Endothelial cell of umbilical vein (primary cell): ENCODE measurements around the gene SRP19. TPM values are rescaled to one million over a fixed set of nuclear protein-coding genes. Genes with fewer than 3 reads are reported as not detected.

Experiments used
- BruUV-seq: library from RNA; stranded (reverse); fragments of 400-500 nt; replicated peaks from 2 replicates; lab custom pipeline; 2021; lab: Mats Ljungman, UMichigan
- CTCF ChIA-PET: fragments of 300-600, 350-600 bp; sonication (Branson Sonifier 250); formaldehyde crosslinking; loops from one replicate; lab custom pipeline; 2021; ENCODE audit warnings: antibody characterized with exemption, inconsistent platforms; lab: Charles Lee
- POLR2A ChIA-PET: fragments of 300-600, 350-600 bp; sonication (Branson Sonifier 250); formaldehyde crosslinking; loops from one replicate; lab custom pipeline; 2021; ENCODE audit warnings: antibody characterized with exemption, inconsistent platforms; lab: Charles Lee
- DNase-seq: peaks from one replicate; pipeline ENCODE4 v3.0.0-alpha.2; 2011; ENCODE audit warnings: low read depth, low spot score
- FAIRE-seq: peaks from 2 replicates; lab custom pipeline; 2011; peaks lifted over from hg19 to GRCh38; lab: Jason Lieb, UNC
- H2AFZ ChIP-seq: 2 replicates; pipeline ENCODE4 v1.6.0; 2012; ENCODE audit warnings: low read depth, low read length, control low read depth, inconsistent platforms
- H3K27ac ChIP-seq: 2 replicates; pipeline ENCODE4 v1.5.1; 2011; ENCODE audit warnings: low read depth, mild to moderate bottlenecking, control low read depth, low read length, moderate library complexity; ENCODE audit not compliant: insufficient read depth
- H3K27me3 ChIP-seq, 2 experiments: 2 replicates each; pipeline versions ENCODE4 v1.6.0 to v1.6.1; 2011; ENCODE audit warnings: low read length in 2 of 2, mixed read lengths in 1 of 2; ENCODE audit not compliant: control insufficient read depth in 2 of 2, insufficient read depth in 2 of 2
- H3K36me3 ChIP-seq, 2 experiments: 2 replicates in 1 of 2; 3 replicates in 1 of 2; pipeline ENCODE4 v1.5.1; 2011; ENCODE audit warnings: low read length in 2 of 2, mild to moderate bottlenecking in 1 of 2, moderate library complexity in 1 of 2; ENCODE audit not compliant: control insufficient read depth in 2 of 2, insufficient read depth in 2 of 2; ENCODE audit errors: extremely low read depth in 1 of 2
- H3K4me1 ChIP-seq: 3 replicates; pipeline ENCODE4 v1.5.1; 2011; ENCODE audit warnings: mild to moderate bottlenecking, low read length; ENCODE audit not compliant: control insufficient read depth, insufficient read depth; ENCODE audit errors: extremely low read depth
- H3K4me2 ChIP-seq: 2 replicates; pipeline ENCODE4 v1.6.1; 2011; ENCODE audit warnings: low read length, control low read depth, mixed read lengths; ENCODE audit not compliant: insufficient read depth
- H3K4me3 ChIP-seq, 3 experiments: fragments of 200-600 bp in 1 of 3; sonication (generic), shearing (Covaris generic) in 1 of 3; replicated peaks in 1 of 3; 2 replicates each; pipeline ENCODE4 v1.5.1; 2011 to 2016; ENCODE audit warnings: control low read depth in 3 of 3, low read length in 3 of 3, mild to moderate bottlenecking in 2 of 3, inconsistent platforms in 1 of 3, low read depth in 1 of 3, moderate library complexity in 1 of 3; ENCODE audit not compliant: insufficient read depth in 1 of 3
- H3K79me2 ChIP-seq: 2 replicates; pipeline ENCODE4 v1.6.0; 2012; ENCODE audit warnings: low read length, inconsistent platforms; ENCODE audit not compliant: control insufficient read depth, insufficient read depth
- H3K9ac ChIP-seq: replicated peaks from 2 replicates; pipeline ENCODE3; 2011; ENCODE audit warnings: low read length, control low read depth; ENCODE audit not compliant: insufficient read depth; ENCODE audit errors: extremely low read depth
- H3K9me1 ChIP-seq: replicated peaks from 3 replicates; pipeline ENCODE4 v1.6.0; 2011; ENCODE audit warnings: mild to moderate bottlenecking, low read length; ENCODE audit not compliant: control insufficient read depth, insufficient read depth; ENCODE audit errors: extremely low read depth
- H3K9me3 ChIP-seq: replicated peaks from 2 replicates; pipeline ENCODE4 v1.5.1; 2012; ENCODE audit warnings: low read length, inconsistent platforms; ENCODE audit not compliant: control insufficient read depth, insufficient read depth
- H4K20me1 ChIP-seq: replicated peaks from 2 replicates; pipeline ENCODE3; 2011; ENCODE audit warnings: mild to moderate bottlenecking, low read length; ENCODE audit not compliant: control insufficient read depth, insufficient read depth; ENCODE audit errors: extremely low read depth
- CTCF ChIP-seq, 2 donors: IDR thresholded peaks; 1 replicate in 1 of 2; 2 replicates in 1 of 2; pipeline ENCODE4 v1.5.1; 2011; ENCODE audit warnings: low read length in 2 of 2, mild to moderate bottlenecking in 2 of 2, moderate library complexity in 2 of 2, control low read depth in 1 of 2, inconsistent platforms in 1 of 2, low read depth in 1 of 2; ENCODE audit not compliant: insufficient read depth in 1 of 2; ENCODE audit errors: extremely low read depth in 1 of 2
- EZH2 ChIP-seq: IDR thresholded peaks from 2 replicates; pipeline ENCODE4 v1.6.1; 2012; ENCODE audit warnings: borderline replicate concordance, low read depth, mild to moderate bottlenecking, moderate library complexity, low read length, inconsistent platforms; ENCODE audit not compliant: severe bottlenecking
- FOS ChIP-seq: IDR thresholded peaks from 2 replicates; pipeline ENCODE4 v1.6.1; 2011; ENCODE audit warnings: mild to moderate bottlenecking, low read length, moderate library complexity, borderline replicate concordance; ENCODE audit not compliant: insufficient read depth
- GATA2 ChIP-seq: IDR thresholded peaks from 2 replicates; pipeline ENCODE4 v1.7.0; 2011; ENCODE audit warnings: low read depth, mild to moderate bottlenecking, moderate library complexity, mixed read lengths, low read length; ENCODE audit not compliant: insufficient read length, insufficient read depth
- JUN ChIP-seq: IDR thresholded peaks from 2 replicates; pipeline ENCODE4 v1.6.1; 2011; ENCODE audit warnings: borderline replicate concordance, low read depth; ENCODE audit not compliant: insufficient read length, insufficient read depth
- MAX ChIP-seq: IDR thresholded peaks from 2 replicates; pipeline ENCODE4 v1.6.1; 2011; ENCODE audit not compliant: insufficient read depth, insufficient read length
- MYC ChIP-seq: IDR thresholded peaks from one replicate; pipeline ENCODE4 v1.6.1; 2011; ENCODE audit warnings: mild to moderate bottlenecking, low read depth, low read length
- POLR2A ChIP-seq: IDR thresholded peaks from 2 replicates; pipeline ENCODE4 v1.6.1; 2012; ENCODE audit warnings: low read depth, mild to moderate bottlenecking, control low read depth, low read length
- POLR2AphosphoS5 ChIP-seq: IDR thresholded peaks from 2 replicates; pipeline ENCODE4 v1.6.1; 2012; ENCODE audit warnings: low read depth, mild to moderate bottlenecking, control low read depth, low read length, moderate library complexity; ENCODE audit not compliant: insufficient read depth
- dilution Hi-C: fragments of 300-500 bp; cut with MboI; formaldehyde crosslinking; loops from one replicate; pipeline ENCODE4 v1.15.0; 2019; ENCODE audit warnings: low sequenced_read_pairs; ENCODE audit not compliant: extremely low pct_ligation_motif_present
- intact Hi-C: fragments of 100-400 bp; cut with micrococcal nuclease; formaldehyde crosslinking; loops from one replicate; pipeline ENCODE4 v1.10.0; 2022
- polyA plus RNA-seq, 4 experiments: library from polyadenylated mRNA; depleted of rRNA in 3 of 4; stranded (reverse) in 3 of 4; unstranded in 1 of 4; fragments of >200 nt; gene quantifications; 2 replicates each; pipeline versions ENCODE4 v1.2.1 to v1.2.3, GENCODE V29; 2011 to 2012; ENCODE audit warnings: missing spikeins in 1 of 4
- total RNA-seq: library from RNA; stranded (reverse); gene quantifications from 2 replicates; pipeline ENCODE4 v1.2.3, GENCODE V29; 2021

SRP19 gene
- total and polyA plus RNA-seq, 2 donors (not counting 3 experiments of a cell fraction or from before 2014, with no cell fraction given): 28.6 to 69.4 TPM

- Histone ChIP-seq H3K9me3 (no peaks in the 10 kb centered on the region), H2AFZ (no peak overlapping the region), H3K4me3 (no peak overlapping the region), H3K4me1 (no peaks in the 10 kb centered on the region), H3K9ac (no peak overlapping the region), H3K27ac (no peak overlapping the region), H3K27me3 (no peaks in the 10 kb centered on the region), H3K36me3 (peaks cover 11 to 16% of the 10 kb centered on the region in 2 experiments), H3K9me1 (no peaks in the 10 kb centered on the region), H3K79me2 (no peaks in the 10 kb centered on the region), H3K4me2 (no peak overlapping the region), H4K20me1 (no peaks in the 10 kb centered on the region)
- no peak for FAIRE-seq
- ChIA-PET CTCF (no interaction called here), POLR2A (no interaction called here)
- no peak for DNase-seq
- dilution Hi-C loops (no loop called here), intact Hi-C loops (no loop called here)
- no TSS peak for BruUV-seq
- TF ChIP-seq MAX: no peak
- no peak for TF ChIP-seq MYC
- no peak for TF ChIP-seq GATA2
- no peak for TF ChIP-seq POLR2AphosphoS5
- TF ChIP-seq FOS: no peak
These were observed 9.9 kb downstream of the SRP19 start for GRCh38 chr5:112870966-112871365.

- ChIA-PET CTCF (no interaction called here), POLR2A (no interaction called here)
- Histone ChIP-seq H3K27ac (no peak overlapping the region), H3K4me3 (no peak overlapping the region), H3K4me1 (peaks cover 4% of the 10 kb centered on the region), H3K9me3 (no peaks in the 10 kb centered on the region), H3K9ac (no peak overlapping the region), H3K4me2 (no peak overlapping the region), H3K36me3 (peaks cover 6 to 14% of the 10 kb centered on the region in 2 experiments), H3K9me1 (no peaks in the 10 kb centered on the region), H4K20me1 (no peaks in the 10 kb centered on the region), H2AFZ (no peak overlapping the region), H3K27me3 (no peaks in the 10 kb centered on the region), H3K79me2 (peaks cover 2% of the 10 kb centered on the region)
- no TSS peak for BruUV-seq
- TF ChIP-seq MYC (no peak), EZH2 (no peak), MAX (no peak), GATA2 (no peak), JUN (no peak), POLR2AphosphoS5 (no peak), CTCF (IDR thresholded peaks at IDR 0.05; ENCODE audit: extremely low read depth in 1 of 2, insufficient read depth in 1 of 2, low read depth in 1 of 2, low read length in 2 of 2) (no peak), FOS (no peak), POLR2A (no peak)
- dilution Hi-C loops: no loop called here
- DNase-seq (no peak), FAIRE-seq (no peak)
- intact Hi-C loops: loop anchor here (2.0 kb wide), 1 partner anchor 14 kb away; no protein-coding TSS in a partner anchor
These were observed 15.3 kb downstream of the SRP19 start for GRCh38 chr5:112876362-112876761.
